ENCODE measurements around the gene RNF157. TPM values are rescaled to one million over a fixed set of nuclear protein-coding genes. Genes with fewer than 3 reads are reported as not detected.
"Not testable (repeated sequence)": the region's sequence is repeated elsewhere in the genome, so short reads cannot be mapped to it uniquely, and the experiment has no call there.

RNF157 gene
- total RNA-seq, 1 experiment from 2014 or later = 6.7 TPM

- DNase-seq (ENCODE audit: low read depth) = no peak
Measured at GRCh38 chr17:76234354-76234679, 6.0 kb downstream of the RNF157 start.

- DNase-seq (ENCODE audit: low read depth) = no peak
Measured at GRCh38 chr17:76233588-76234353, 6.5 kb downstream of the RNF157 start.

GRCh38 chr17:76232342-76232741, 8.0 kb downstream of the RNF157 start:
- DNase-seq (ENCODE audit: low read depth) = peak; percentile 62

GRCh38 chr17:76226749-76227148, 13.5 kb downstream of the RNF157 start:
- DNase-seq (ENCODE audit: low read depth) = not testable (repeated sequence)

GRCh38 chr17:76225373-76226086, 14.8 kb downstream of the RNF157 start:
- not testable (repeated sequence) for DNase-seq (ENCODE audit: low read depth)

- no peak for DNase-seq (ENCODE audit: low read depth)
Measured at GRCh38 chr17:76223802-76224201, 16.5 kb downstream of the RNF157 start.

GRCh38 chr17:76219670-76220383, 20.5 kb downstream of the RNF157 start:
- no peak for DNase-seq (ENCODE audit: low read depth)

GRCh38 chr17:76217081-76217480, 23.2 kb downstream of the RNF157 start:
- DNase-seq (ENCODE audit: low read depth) = no peak

- no peak for DNase-seq (ENCODE audit: low read depth)
Measured at GRCh38 chr17:76213491-76213890, 26.8 kb downstream of the RNF157 start.

GRCh38 chr17:76208120-76208519, 32.2 kb downstream of the RNF157 start:
- no peak for DNase-seq (ENCODE audit: low read depth)

GRCh38 chr17:76207275-76208059, 32.8 kb downstream of the RNF157 start:
- no peak for DNase-seq (ENCODE audit: low read depth)

GRCh38 chr17:76205542-76206144, 34.6 kb downstream of the RNF157 start:
- DNase-seq (ENCODE audit: low read depth) = not testable (repeated sequence)

GRCh38 chr17:76204277-76204676, 36.0 kb downstream of the RNF157 start:
- peak; percentile 71 for DNase-seq (ENCODE audit: low read depth)

- peak; percentile 7 for DNase-seq (ENCODE audit: low read depth)
Measured at GRCh38 chr17:76200354-76200753, 39.9 kb downstream of the RNF157 start.

GRCh38 chr17:76199469-76199868, 40.8 kb downstream of the RNF157 start:
- no peak for DNase-seq (ENCODE audit: low read depth)

GRCh38 chr17:76198702-76199101, 41.6 kb downstream of the RNF157 start:
- no peak for DNase-seq (ENCODE audit: low read depth)

- DNase-seq (ENCODE audit: low read depth) = no peak
Measured at GRCh38 chr17:76197911-76198310, 42.4 kb downstream of the RNF157 start.

- no peak for DNase-seq (ENCODE audit: low read depth)
Measured at GRCh38 chr17:76196675-76197074, 43.6 kb downstream of the RNF157 start.

GRCh38 chr17:76195281-76196096, 44.8 kb downstream of the RNF157 start:
- no peak for DNase-seq (ENCODE audit: low read depth)

- DNase-seq (ENCODE audit: low read depth) = no peak
Measured at GRCh38 chr17:76193591-76193990, 46.7 kb downstream of the RNF157 start.

GRCh38 chr17:76191896-76192295, 48.4 kb downstream of the RNF157 start:
- no peak for DNase-seq (ENCODE audit: low read depth)
